GM12878 (cell line): ENCODE data around the gene EFCAB7. TPM values are rescaled to one million over a fixed set of nuclear protein-coding genes. Genes with fewer than 3 reads are reported as not detected.

Source experiments
- ATAC-seq: fragments of 200-7000 bp; cut with Tn5 transposase; 3 replicates; pipeline ENCODE4 v1.9.1; 2020; ENCODE audit warnings: mild to moderate bottlenecking, moderate library complexity
- BruUV-seq: library from RNA; stranded (reverse); fragments of 400-500 nt; replicated peaks from 2 replicates; lab custom pipeline; 2021; lab: Mats Ljungman, UMichigan
- CTCF ChIA-PET: fragments of 300-600 bp; sonication (Branson Sonifier 250); formaldehyde crosslinking; extraction: SDS; loops from one replicate; lab custom pipeline; 2021; ENCODE audit warnings: inconsistent platforms; lab: Yijun Ruan, JAX
- POLR2A ChIA-PET: fragments of 350-600 bp; formaldehyde crosslinking; extraction: SDS; loops from one replicate; lab custom pipeline; 2021; ENCODE audit warnings: inconsistent platforms; lab: Charles Lee
- RAD21 ChIA-PET: fragments of 300-600 bp; sonication (Branson Sonifier 250); formaldehyde crosslinking; loops from one replicate; lab custom pipeline; 2023; ENCODE audit warnings: antibody characterized with exemption; ENCODE audit not compliant: unreplicated experiment; lab: Charles Lee
- SMC1A ChIA-PET: fragments of 300-600 bp; sonication (Branson Sonifier 250); formaldehyde crosslinking; loops from one replicate; lab custom pipeline; 2023; ENCODE audit not compliant: unreplicated experiment, uncharacterized antibody; lab: Charles Lee
- DNase-seq: peaks from one replicate; pipeline ENCODE4 v3.0.0-alpha.2; 2011; ENCODE audit warnings: low read depth, low spot score
- FAIRE-seq: peaks from 3 replicates; lab custom pipeline; 2011; peaks lifted over from hg19 to GRCh38; lab: Jason Lieb, UNC
- H2AFZ ChIP-seq: 2 replicates; pipeline ENCODE4 v1.6.0; 2011; ENCODE audit warnings: low read depth, low read length, control low read depth; ENCODE audit not compliant: control insufficient read depth
- H3K27ac ChIP-seq: 2 replicates; pipeline ENCODE4 v1.5.1; 2011; ENCODE audit warnings: control low read depth; ENCODE audit not compliant: control insufficient read depth, insufficient read depth
- H3K27me3 ChIP-seq, 2 experiments: replicated peaks in 1 of 2; 2 replicates each; pipeline versions ENCODE4 v1.6.0 to v1.6.1; 2011; ENCODE audit warnings: low read length in 1 of 2; ENCODE audit not compliant: control insufficient read depth in 2 of 2, insufficient read depth in 2 of 2
- H3K36me3 ChIP-seq, 2 experiments: 2 replicates each; pipeline ENCODE4 v1.5.1; 2011; ENCODE audit warnings: low read length in 1 of 2; ENCODE audit not compliant: control insufficient read depth in 2 of 2, insufficient read depth in 2 of 2
- H3K4me1 ChIP-seq: 2 replicates; pipeline ENCODE4 v1.6.1; 2011; ENCODE audit warnings: mild to moderate bottlenecking, low read length, moderate library complexity, mixed read lengths; ENCODE audit not compliant: control insufficient read depth, insufficient read depth
- H3K4me2 ChIP-seq: 2 replicates; pipeline ENCODE4 v1.6.0; 2011; ENCODE audit warnings: control low read depth; ENCODE audit not compliant: control insufficient read depth, insufficient read depth
- H3K4me3 ChIP-seq: fragments of 200-600 bp; sonication (generic); 2 replicates; pipeline ENCODE4 v1.5.1; 2016
- H3K79me2 ChIP-seq: 2 replicates; pipeline ENCODE4 v1.6.0; 2011; ENCODE audit warnings: low read length; ENCODE audit not compliant: control insufficient read depth, insufficient read depth
- H3K9ac ChIP-seq: 2 replicates; pipeline ENCODE4 v1.8.0; 2011; ENCODE audit warnings: low read length, control low read depth, mixed read lengths; ENCODE audit not compliant: control insufficient read depth, insufficient read depth
- H3K9me3 ChIP-seq: replicated peaks from 3 replicates; pipeline ENCODE4 v1.5.1; 2011; ENCODE audit warnings: mild to moderate bottlenecking, low read length; ENCODE audit not compliant: control insufficient read depth, insufficient read depth
- H4K20me1 ChIP-seq: 2 replicates; pipeline ENCODE4 v1.6.0; 2011; ENCODE audit not compliant: control insufficient read depth, insufficient read depth
- CTCF ChIP-seq, 3 experiments: IDR thresholded peaks in 2 of 3; conservative IDR thresholded peaks in 1 of 3; 2 replicates each; pipeline ENCODE4 v1.5.1; 2011; ENCODE audit warnings: low read depth in 3 of 3, low read length in 3 of 3, mild to moderate bottlenecking in 3 of 3, control low read depth in 2 of 3, moderate library complexity in 2 of 3, inconsistent platforms in 1 of 3, mixed read lengths in 1 of 3; ENCODE audit not compliant: control insufficient read depth in 2 of 3, insufficient read depth in 1 of 3; ENCODE audit errors: extremely low read depth in 1 of 3
- RAD21 ChIP-seq: IDR thresholded peaks from 2 replicates; pipeline ENCODE4 v1.6.1; 2011; ENCODE audit warnings: mild to moderate bottlenecking, low read depth, low read length, moderate library complexity; ENCODE audit not compliant: insufficient read depth
- SMC3 ChIP-seq: IDR thresholded peaks from 2 replicates; pipeline ENCODE4 v1.6.1; 2011; ENCODE audit warnings: low read length, improper control_type of control experiment, borderline replicate concordance
- ZNF687 ChIP-seq: fragments of 450-650 bp; IDR thresholded peaks from 2 replicates; pipeline ENCODE4 v1.6.1; 2017; ENCODE audit warnings: mild to moderate bottlenecking, moderate library complexity
- WGBS: methylation state at CpG from one replicate; pipeline ENCODE4 v1.1.6; 2016; ENCODE audit warnings: low lambda C conversion rate; ENCODE audit not compliant: insufficient replicate concordance, insufficient coverage; ENCODE audit errors: missing lambda C conversion rate; 5-methylcytosine and 5-hydroxymethylcytosine counted together
- in situ Hi-C: fragments of 300-500 bp; cut with MboI; formaldehyde crosslinking; loops from 9 replicates; pipeline ENCODE4 v1.14.3; 2018; ENCODE audit warnings: mixed read lengths
- intact Hi-C: fragments of 100-400 bp; cut with micrococcal nuclease; formaldehyde crosslinking; loops from one replicate; pipeline ENCODE4 v1.14.2; 2022; ENCODE audit not compliant: unreplicated experiment
- polyA plus RNA-seq, 11 experiments: library from polyadenylated mRNA; depleted of rRNA in 4 of 11; unstranded in 6 of 11; stranded (reverse) in 5 of 11; fragments of >200 nt; fragmentation: Nextera tagmentation in 4 of 11; fragmentation: Illumina TruSeq in 1 of 11; extraction: Ambion mirVana in 4 of 11; extraction: Trizol in 1 of 11; gene quantifications; 1 replicate in 1 of 11; 2 replicates in 10 of 11; pipeline versions ENCODE4 v1.2.1 to v1.2.3, GENCODE V29; 2011 to 2016; ENCODE audit warnings: inconsistent platforms in 2 of 11, missing spikeins in 2 of 11, low read depth in 1 of 11
- total RNA-seq, 4 experiments: library from RNA; depleted of rRNA in 3 of 4; stranded (reverse); fragments of >200 nt in 3 of 4; fragmentation: Illumina TruSeq in 1 of 4; extraction: Trizol in 1 of 4; gene quantifications; 2 replicates each; pipeline versions ENCODE4 v1.2.1 to v1.2.3, GENCODE V29; 2013 to 2021

The EFCAB7 gene
- total and polyA plus RNA-seq, 10 of the 15 experiments (the other 5 are each of a cell fraction or from before 2014, with no cell fraction given): 4.4 to 9.8 (median 5.7) TPM

GRCh38 chr1:63615768-63616420 is 92.6 kb downstream of the EFCAB7 start:
- no TSS peak for BruUV-seq
- Histone ChIP-seq H3K9me3 (no peaks in the 10 kb centered on the region), H3K36me3 (peaks cover 0 to 8% of the 10 kb centered on the region in 2 experiments; a peak in 1 of 4 replicates), H3K27ac (no peak overlapping the region), H3K4me2 (no peak overlapping the region), H3K79me2 (no peaks in the 10 kb centered on the region; the same call in 1 of the 2 replicates), H3K9ac (no peak overlapping the region), H3K4me3 (no peak overlapping the region), H3K27me3 (no peaks in the 10 kb centered on the region), H4K20me1 (no peaks in the 10 kb centered on the region), H3K4me1 (no peaks in the 10 kb centered on the region), H2AFZ (no peak overlapping the region)
- in situ Hi-C loops: loop anchor here (5.0 to 10.0 kb wide), 2 partner anchors 299 to 626 kb away; no protein-coding TSS in a partner anchor
- ChIA-PET CTCF (interaction anchor here (0.6 to 1.8 kb wide), 18 partner anchors 9 to 631 kb away, joined by 3 to 18 read pairs (median 4); partner anchors contain the start of gene PGM1), SMC1A (interaction anchor here (0.8 to 2.2 kb wide), 8 partner anchors 10 to 631 kb away, joined by 3 to 12 read pairs (median 4); no protein-coding TSS in a partner anchor), POLR2A (no interaction called here), RAD21 (interaction anchor here (1.3 kb wide), 3 partner anchors 9 to 306 kb away, joined by 3 to 10 read pairs (median 7); no protein-coding TSS in a partner anchor)
- FAIRE-seq (peak; percentile 87), DNase-seq (peak; percentile 19), ATAC-seq (peak; percentile 90)
- TF ChIP-seq RAD21: peak; percentile 76
- TF ChIP-seq ZNF687: no peak
- TF ChIP-seq SMC3: peak; percentile 66
- TF ChIP-seq CTCF (IDR thresholded peaks at IDR 0.05 in 2 of 3, conservative IDR thresholded peaks at IDR 0.05 in 1 of 3; ENCODE audit: control insufficient read depth in 2 of 3, extremely low read depth in 1 of 3, insufficient read depth in 1 of 3, low read depth in 3 of 3, low read length in 3 of 3): peak; percentile 57 to 79 (median 71); a peak in 5 of 6 replicates
- intact Hi-C loops: loop anchor here (1.0 to 5.0 kb wide), 3 partner anchors 301 to 631 kb away; no protein-coding TSS in a partner anchor
- 42% methylated on average over 6 of the region's 6 CpGs for WGBS
